ENCODE results near the gene SECISBP2L.
"Not testable (repeated sequence)": the region's sequence is repeated elsewhere in the genome, so short reads cannot be mapped to it uniquely, and the experiment has no call there.

Gene SECISBP2L, protein sequence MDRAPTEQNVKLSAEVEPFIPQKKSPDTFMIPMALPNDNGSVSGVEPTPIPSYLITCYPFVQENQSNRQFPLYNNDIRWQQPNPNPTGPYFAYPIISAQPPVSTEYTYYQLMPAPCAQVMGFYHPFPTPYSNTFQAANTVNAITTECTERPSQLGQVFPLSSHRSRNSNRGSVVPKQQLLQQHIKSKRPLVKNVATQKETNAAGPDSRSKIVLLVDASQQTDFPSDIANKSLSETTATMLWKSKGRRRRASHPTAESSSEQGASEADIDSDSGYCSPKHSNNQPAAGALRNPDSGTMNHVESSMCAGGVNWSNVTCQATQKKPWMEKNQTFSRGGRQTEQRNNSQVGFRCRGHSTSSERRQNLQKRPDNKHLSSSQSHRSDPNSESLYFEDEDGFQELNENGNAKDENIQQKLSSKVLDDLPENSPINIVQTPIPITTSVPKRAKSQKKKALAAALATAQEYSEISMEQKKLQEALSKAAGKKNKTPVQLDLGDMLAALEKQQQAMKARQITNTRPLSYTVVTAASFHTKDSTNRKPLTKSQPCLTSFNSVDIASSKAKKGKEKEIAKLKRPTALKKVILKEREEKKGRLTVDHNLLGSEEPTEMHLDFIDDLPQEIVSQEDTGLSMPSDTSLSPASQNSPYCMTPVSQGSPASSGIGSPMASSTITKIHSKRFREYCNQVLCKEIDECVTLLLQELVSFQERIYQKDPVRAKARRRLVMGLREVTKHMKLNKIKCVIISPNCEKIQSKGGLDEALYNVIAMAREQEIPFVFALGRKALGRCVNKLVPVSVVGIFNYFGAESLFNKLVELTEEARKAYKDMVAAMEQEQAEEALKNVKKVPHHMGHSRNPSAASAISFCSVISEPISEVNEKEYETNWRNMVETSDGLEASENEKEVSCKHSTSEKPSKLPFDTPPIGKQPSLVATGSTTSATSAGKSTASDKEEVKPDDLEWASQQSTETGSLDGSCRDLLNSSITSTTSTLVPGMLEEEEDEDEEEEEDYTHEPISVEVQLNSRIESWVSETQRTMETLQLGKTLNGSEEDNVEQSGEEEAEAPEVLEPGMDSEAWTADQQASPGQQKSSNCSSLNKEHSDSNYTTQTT

DNA sequence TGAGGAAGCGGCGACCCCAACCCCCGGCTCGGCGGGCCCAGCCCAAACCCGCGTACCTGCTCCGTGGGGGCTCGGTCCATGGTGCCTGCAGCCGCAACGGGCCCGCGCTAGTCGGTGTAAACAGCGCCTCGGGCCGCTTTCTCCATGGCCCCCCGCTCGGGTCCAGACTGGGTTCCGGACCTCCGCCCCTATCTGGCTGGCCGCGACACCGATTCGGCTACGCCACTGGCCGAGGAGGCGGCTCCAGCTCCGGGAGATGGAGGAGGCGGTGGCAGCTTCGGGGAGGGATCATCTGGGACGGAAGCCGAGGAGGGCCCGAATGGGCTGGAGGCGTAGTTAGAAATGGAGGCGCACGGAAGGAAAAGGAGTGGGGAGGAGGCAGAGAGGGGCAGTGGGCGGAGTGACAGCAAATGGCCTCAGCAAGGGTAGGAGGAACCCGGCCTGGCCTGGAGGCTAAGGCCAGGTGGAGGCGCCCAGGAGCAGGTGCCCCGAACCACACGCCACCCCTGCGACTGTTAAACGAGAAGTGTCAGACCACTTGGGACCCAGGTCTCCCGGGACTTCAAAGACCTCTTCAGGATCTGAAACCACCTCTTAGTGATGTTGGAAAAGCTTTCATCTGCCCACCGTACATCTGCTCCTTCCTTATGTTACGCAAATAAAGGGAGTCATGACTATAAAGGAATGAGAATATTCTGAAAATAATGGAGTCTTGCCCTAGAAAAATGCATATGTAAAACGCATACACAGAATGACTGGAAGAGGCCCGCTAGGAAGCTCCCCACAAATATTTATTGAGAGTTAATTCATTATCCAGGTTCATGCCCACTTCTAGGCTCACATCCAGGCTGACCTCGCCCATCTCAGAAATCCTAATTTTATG is at the start of gene SECISBP2L:
TSS of gene SECISBP2L (minus strand) at position 227 of the 883 bp plus-strand sequence. CDS start at position 80, 147 bp downstream.
- FAIRE-seq (peak; percentile 97), DNase-seq (ENCODE audit: extremely low spot score, insufficient read length, low read depth) (peak; percentile 84)

DNA sequence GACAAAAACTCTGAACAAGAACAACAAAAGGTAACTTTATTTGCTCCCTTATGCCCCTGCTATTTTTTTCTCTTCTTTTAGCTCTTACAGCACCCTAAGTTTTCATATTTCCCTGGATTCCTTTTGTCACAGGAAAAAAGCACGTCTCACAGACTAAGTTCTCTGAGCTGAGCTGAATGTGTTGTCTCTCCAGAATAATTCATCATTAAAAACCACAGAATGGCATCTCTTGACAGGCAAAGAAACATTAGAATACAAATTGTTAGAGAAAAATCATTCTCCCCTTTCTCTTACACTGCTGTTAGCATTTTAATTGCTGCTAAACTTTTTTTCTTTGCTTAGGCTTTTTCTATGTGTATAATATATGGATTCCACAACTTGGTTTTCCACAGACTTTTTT is 48.7 kb upstream of the SECISBP2L start:
- no peak for FAIRE-seq

DNA sequence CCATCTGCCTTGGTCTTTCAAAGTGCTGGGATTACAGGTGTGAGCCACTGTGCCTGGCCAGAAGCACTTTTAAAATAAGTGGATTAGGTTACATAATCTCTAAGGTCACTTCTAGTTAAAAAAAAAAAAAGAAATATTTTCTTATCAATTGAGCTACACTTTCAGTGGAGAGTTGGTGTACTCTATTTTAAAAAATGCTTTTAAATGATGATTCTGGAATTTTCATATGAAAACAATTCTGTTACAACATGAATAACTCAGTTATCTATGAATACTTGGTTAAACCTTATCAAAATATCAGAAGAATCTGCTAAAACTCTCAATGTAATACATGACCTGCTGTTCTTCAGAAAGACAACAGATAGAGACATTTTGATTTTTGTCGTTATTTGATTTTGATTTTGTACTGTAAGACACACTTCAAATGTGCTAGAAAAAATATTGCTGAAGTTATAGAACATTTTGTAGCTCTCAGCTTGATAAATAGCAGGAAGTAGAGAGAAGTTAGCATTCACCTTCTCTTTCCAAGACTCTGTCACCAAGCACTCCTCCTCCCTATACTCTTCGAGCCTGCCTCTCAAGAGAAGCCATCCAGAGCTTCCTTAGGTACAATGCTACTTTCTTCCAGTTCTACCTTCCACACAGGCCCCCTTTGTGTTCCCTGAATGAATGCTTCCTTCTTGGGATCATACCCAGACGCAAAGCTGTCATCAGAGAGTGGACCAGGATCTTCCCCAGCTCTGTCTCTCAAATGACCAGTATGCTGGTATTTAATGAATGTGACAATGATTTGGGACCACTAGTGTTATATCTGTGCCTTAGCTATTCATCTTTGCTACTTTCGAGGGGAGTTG is 47.2 kb upstream of the SECISBP2L start:
- no peak for DNase-seq (ENCODE audit: extremely low spot score, insufficient read length, low read depth)
- no peak for FAIRE-seq

More for the DNA sequence above, 48.7 kb upstream of the SECISBP2L start:
- no peak for DNase-seq (ENCODE audit: extremely low spot score, insufficient read length, low read depth)

DNA sequence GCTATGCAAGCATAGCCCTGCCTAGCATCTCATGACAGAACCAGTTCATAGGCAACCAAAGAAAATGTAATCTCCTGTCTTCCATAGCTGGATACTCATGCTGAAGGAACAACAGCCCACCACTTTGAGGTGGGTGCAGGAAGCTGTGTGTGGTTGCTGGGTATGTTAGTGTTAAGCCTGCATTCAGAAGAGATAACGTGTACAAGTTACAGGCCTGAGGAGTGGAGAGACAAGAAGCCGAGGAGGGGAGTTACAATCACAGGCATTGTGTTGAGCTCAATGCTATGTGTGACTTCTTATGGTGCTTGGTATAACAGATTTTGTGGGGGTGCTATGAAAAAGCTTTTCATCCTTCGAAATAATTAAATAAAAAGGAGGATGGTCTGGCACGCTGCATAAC is 42.8 kb upstream of the SECISBP2L start:
- DNase-seq (ENCODE audit: extremely low spot score, insufficient read length, low read depth) (no peak), FAIRE-seq (no peak)

DNA sequence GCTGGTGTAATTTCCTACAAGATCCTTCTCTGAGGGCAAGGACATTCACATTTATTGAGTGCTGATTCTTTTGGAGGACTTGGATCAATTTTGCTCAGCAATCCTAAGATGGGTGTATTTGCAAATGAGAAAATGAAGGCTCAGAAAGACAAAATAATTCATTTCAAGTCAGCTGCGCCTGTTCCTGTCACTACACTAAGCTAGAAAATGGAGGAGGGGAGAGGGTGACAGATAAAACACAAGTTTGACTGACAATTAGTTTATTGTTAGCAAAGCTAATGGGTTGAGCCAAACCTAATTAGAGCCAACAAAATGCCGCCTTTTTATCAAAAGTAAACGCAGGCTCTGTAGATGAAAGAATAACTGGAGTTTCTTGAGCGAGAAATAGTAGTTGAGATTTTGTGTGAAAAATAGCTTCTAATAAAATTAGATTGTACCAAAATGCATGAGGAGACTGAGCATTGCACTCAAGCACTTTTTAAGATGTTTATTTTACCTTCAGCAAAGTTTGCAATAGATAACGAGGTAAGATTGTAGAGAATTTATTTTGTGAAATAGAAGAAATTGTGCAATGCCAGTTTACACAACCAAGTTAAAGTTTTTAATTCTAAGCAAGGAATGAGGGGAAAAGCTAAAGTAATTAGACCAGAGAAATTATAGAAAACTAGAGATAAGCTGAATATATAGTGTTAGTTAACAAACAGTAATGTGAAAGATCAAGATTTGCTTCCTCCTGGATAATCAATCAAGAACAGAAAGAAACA is 39.6 kb upstream of the SECISBP2L start:
- no peak for DNase-seq (ENCODE audit: extremely low spot score, insufficient read length, low read depth)
- FAIRE-seq, result no peak

DNA sequence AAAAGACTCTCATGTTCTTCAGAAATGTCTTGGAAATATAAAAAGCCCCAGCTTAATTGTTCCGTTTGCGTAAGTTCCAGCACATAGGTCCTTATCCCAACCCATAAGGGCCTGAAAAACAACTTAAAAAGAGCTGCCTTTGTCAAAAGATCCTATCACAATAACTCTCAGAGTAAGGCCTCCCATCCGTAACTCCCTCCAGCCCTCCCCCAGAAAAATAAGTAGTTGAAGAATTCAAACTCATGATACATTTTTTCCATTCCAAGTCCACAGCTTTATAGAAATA is 38.0 kb upstream of the SECISBP2L start:
- FAIRE-seq, result no peak
- DNase-seq (ENCODE audit: extremely low spot score, insufficient read length, low read depth), result no peak

DNA sequence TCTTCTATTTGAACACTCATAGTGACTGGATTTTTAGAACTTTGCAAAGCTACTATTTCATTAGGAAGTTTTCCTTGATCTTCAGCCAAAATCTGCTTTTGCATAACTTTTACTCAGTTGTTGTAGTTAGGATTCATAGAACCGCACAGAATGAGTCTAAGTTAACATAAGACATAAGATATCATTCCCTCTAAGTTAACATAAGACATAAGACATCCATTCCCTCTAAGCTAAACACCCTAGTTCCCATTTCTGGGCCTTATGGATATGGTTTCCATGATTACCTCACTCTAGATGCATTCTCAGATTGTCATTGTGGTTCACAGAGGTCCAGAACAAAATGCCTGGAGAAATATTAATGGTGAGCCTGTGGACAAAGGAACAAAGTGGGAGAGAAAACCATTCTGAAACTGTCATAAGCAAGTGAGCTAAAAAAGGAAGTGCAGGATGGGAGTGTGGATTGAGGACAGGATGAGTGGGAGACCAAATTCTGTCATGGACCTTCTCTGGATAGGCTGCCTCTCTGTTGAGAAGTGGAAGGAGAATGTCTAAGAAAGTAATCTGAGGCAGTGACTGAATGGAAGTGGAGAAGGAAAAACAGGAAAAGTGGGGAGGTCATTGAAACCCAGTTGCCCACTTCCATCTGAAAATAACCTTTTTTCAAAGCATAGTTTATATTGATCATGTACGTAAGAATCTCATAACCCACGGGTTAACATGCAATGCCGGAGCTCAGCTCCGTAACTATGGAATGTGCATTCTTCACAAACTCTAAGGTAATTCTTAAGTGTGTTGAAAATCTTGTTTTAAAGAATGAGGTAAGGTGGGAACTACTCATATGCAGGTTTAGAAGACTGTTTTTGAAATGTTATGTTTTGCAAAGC is 37.4 kb upstream of the SECISBP2L start:
- no peak for DNase-seq (ENCODE audit: extremely low spot score, insufficient read length, low read depth)
- no peak for FAIRE-seq

DNA sequence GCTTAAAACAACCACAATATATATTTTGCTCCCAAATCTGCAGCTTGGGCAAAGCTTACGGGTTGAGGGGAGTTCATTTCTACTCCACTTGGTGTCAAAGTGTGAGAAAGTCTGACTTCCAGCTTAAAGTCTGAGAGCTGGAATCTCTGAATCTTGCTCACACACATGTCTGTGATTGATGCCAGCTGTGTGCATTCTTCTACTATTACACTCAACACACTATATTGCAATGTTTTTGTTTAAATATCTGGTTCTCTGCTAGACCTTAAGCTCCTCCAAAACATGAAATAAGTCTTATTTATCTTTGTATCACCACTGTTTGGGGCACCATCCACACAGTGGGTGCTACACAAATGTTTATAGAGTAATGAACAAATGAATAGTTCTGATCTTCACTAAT is 36.7 kb upstream of the SECISBP2L start:
- no peak for DNase-seq (ENCODE audit: extremely low spot score, insufficient read length, low read depth)
- FAIRE-seq, result no peak

DNA sequence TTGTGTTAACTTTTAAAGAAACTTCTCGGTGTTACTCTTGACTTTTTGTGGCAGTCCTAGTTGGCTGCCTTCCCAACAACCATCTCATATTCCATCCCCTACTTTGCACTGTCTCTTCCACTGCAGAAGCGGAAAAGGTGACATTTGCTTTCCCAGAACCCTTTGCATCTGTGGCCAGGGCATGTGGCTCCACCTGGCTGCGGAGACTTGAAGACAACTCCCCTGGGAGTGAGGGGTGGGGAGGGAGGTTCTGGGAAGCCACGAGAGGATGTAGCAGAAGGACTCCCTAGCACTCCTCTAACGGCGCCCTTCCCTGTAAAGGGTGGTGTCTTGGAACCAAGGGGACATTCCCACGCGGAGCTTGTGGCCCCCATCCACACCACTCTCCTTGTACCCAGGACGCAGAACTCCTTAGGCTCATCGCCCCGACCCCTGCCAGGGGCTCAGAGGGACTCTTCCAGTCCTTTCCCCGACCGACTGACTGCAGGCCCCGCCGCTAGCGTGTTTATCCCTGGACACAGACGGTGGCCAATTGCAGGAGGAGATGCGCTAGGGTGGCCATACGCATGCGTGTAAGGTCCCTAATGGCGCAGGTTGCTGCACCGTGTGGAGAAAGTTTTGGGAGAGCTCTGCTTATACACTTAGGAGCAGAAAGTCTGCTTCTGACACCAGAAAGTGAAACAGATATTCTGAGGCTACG is 33.2 kb upstream of the SECISBP2L start:
- no peak for FAIRE-seq
- DNase-seq (ENCODE audit: extremely low spot score, insufficient read length, low read depth), result no peak

DNA sequence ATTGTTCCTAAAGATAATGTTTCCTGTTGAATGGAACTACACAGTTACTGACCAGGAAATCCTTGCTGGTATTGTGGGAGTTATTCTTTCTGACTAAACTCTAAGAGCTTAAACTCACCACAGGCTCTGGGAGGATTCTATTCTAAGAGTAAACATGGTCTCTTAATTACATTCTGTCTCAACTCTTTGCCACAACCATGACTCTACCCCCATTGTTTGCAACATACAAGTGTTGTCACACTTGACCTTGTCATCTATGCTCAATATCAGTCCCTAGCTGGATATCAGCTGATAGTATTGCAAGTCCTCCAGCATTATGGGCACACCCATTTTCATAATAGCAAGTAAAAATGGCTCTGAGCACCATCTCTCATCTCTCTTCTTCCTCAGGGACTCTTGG is 29.6 kb upstream of the SECISBP2L start:
- FAIRE-seq (no peak), DNase-seq (ENCODE audit: extremely low spot score, insufficient read length, low read depth) (no peak)

DNA sequence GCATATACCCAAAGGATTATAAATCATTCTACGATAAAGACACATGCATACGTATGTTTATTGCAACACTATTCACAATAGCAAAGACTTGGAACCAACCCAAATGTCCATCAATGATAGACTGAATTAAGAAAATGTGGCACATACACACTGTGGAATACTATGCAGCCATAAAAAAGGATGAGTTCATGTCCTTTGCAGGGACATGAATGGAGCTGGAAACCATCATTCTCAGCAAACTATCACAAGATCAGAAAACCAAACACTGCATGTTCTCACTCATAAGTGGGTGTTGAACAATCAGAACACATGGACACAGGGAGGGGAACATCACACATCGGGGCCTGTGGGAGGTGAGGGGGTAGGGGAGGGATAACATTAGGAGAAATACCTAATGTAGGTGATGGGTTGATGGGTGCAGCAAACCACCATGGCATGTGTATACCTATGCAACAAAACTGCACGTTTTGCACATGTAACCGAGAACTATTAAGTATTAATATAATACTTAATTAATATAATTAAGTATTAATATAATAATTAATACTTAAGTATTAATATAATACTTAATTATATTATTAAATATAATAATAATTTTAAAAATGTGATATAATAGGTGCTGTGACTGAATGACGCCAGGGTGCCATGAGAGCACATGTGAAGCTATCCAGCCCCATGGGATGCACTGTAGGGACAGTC is 28.5 kb upstream of the SECISBP2L start:
- not testable (repeated sequence) for DNase-seq (ENCODE audit: extremely low spot score, insufficient read length, low read depth); FAIRE-seq

DNA sequence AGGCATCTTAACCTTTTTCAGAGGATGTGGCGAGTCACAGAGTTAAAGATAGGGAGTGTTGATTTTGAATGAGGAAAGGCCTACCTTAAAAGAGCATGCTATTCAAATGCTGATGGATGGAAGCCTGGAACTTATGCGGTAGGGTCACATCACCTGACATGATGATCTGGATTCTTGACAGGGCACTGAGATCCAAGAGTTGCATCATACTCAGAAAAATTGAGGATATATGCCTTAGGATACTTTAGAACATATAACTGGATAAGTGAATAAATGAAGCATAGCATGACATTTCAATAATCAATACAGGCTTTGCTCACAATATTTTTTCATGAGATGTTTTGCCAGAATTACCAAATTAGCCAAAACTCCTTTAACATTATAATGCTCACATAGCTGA is 20.1 kb upstream of the SECISBP2L start:
- DNase-seq (ENCODE audit: extremely low spot score, insufficient read length, low read depth), result no peak
- no peak for FAIRE-seq

DNA sequence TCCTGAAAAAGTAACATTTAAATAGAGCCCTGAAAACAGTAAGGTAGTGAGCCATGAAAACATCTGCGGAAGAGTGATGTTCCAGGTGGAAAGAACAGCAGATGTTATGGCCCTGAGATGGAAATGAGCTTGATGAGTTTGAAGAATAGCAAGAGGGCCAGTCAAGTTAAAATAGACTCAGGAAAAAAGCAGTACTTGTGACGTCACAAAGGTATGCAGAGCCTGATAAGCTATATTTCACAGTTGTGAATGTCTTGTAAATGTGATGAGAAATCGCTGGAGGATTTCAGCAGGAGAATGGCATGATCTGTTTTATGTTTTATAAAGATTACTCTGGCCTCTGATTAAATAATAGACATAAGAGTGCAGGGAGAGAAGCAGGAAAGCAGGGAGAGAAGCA is 18.6 kb upstream of the SECISBP2L start:
- DNase-seq (ENCODE audit: extremely low spot score, insufficient read length, low read depth), result no peak
- no peak for FAIRE-seq

DNA sequence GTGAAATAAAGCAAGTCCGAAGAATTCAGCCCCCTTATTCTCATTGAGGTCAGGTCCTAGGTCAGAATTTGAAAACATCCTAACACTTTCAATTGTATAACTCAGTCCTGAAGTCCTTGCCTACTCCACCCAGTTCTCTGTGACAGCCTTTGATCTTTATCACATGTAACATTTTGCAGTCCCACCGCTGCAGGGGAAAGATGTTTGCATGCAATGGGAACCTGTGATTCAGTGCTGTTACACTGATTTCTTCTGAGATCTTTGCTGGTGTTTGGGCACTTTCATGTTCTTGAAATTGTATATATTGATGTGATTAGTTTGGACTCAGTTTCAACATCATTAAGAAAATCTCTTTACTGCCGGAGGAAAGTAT is 18.0 kb upstream of the SECISBP2L start:
- DNase-seq (ENCODE audit: extremely low spot score, insufficient read length, low read depth) (no peak), FAIRE-seq (no peak)

DNA sequence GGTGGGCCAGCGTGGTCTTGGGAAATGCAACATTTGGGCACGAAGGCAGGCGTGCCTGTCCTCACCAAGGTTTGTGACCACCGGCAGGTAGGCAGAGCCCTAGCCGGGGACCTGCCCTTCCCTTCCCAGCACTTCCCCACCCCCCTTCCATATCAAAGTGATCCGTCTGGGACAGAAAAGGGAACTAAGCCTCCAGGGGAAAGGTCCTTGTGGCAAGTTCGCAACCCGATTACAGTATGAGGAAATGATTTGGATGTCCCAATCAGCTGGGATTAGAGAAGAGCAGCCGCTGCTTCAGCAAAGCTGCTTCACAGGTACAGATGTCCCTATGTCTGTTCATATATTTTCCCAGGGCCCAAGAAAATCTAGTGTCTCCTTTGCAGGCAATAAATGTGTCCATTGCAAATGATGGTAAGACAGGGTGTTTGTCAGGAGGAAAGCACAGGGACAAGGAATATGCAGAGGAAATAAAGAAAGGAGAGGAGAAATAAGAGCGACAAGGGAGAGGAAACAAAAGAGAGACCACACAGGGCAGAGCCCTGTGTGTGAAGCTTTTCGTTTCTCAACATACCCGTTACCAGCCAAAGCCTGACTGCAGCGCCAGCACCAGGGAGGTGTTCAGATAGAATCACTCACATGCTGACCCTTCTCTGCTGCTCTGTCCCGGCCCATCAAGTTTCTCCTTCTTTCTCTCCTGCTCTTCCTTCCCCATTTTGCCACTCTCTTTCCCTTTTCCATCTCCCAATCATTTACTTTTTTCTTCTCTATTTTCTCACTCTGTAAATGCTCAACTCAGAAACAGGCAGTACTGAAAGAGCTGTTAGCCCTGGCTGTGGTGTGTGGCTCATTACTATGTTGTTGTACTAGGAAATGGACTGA is 17.4 kb upstream of the SECISBP2L start:
- FAIRE-seq, result no peak
- DNase-seq (ENCODE audit: extremely low spot score, insufficient read length, low read depth), result no peak

All from GM18507 (cell line).